Measurements from ENCODE around the gene OSGEP.

DNA sequence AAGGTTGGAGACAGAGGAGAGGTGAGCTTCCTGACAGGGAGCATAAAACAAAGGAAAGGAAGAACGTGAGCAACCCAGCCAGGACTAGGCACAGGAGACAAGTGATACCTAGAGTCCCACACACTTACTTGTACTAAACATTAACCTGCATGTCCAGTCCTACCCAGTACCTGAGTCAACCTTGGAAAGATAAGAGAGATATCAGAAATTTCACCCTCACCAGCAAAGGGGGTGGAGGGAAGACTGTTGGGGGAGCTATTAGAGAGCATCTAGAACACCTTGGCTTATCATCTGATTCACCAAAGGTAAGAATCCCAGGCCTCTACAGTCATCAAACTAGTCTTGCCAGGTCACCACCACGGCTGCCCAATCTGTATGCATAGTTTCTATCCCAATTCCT lies 29.8 kb downstream of the OSGEP start:
- TF ChIP-seq ARNT (IDR thresholded peaks at IDR 0.05), result no peak
- no peak for TF ChIP-seq ZNF384 (IDR thresholded peaks at IDR 0.05)
